ENCODE data around the gene CNGB1.

- no peak for TF ChIP-seq CTCF (conservative IDR thresholded peaks at IDR 0.05; ENCODE audit: low read length)
- no peak for TF ChIP-seq EZH2phosphoT487 (IDR thresholded peaks at IDR 0.05; ENCODE audit: borderline replicate concordance, low read depth, low read length)
These were observed 14.6 kb upstream of the CNGB1 start for GRCh38 chr16:57985204-57986181.

Data from OCI-LY7 (cell line).